Activated CD4-positive, alpha-beta T cell treated with anti-CD3 and anti-CD28 coated beads for 36 hours (primary cell): ENCODE results near the gene YIPF5. TPM values are rescaled to one million over a fixed set of nuclear protein-coding genes. Genes with fewer than 3 reads are reported as not detected.

Experiments used
- ATAC-seq: fragments of 200-7000 bp; cut with Tn5 transposase; one replicate; pipeline ENCODE4 v1.10.0; 2021; ENCODE audit warnings: mild to moderate bottlenecking, moderate library complexity
- CTCF ChIA-PET: fragments of 350-600 bp; sonication (Branson Sonifier 250); formaldehyde crosslinking; loops from one replicate; lab custom pipeline; 2021; ENCODE audit warnings: antibody characterized with exemption; lab: Charles Lee
- POLR2A ChIA-PET: fragments of 350-600 bp; sonication (Branson Sonifier 250); formaldehyde crosslinking; loops from one replicate; lab custom pipeline; 2021; ENCODE audit warnings: antibody characterized with exemption, inconsistent platforms; lab: Charles Lee
- DNase-seq: peaks from one replicate; pipeline ENCODE4 v3.0.0-alpha.2; 2020
- H3K27ac Mint-ChIP-seq: one replicate; pipeline ENCODE4 v1.8.0; 2021; ENCODE audit warnings: mixed read lengths
- H3K27me3 Mint-ChIP-seq: one replicate; pipeline ENCODE4 v1.8.0; 2021; ENCODE audit warnings: mixed read lengths
- H3K36me3 Mint-ChIP-seq: one replicate; pipeline ENCODE4 v1.8.0; 2021; ENCODE audit warnings: low read depth, mixed read lengths
- H3K4me1 Mint-ChIP-seq: one replicate; pipeline ENCODE4 v1.8.0; 2021; ENCODE audit warnings: mixed read lengths
- H3K4me3 Mint-ChIP-seq: one replicate; pipeline ENCODE4 v1.8.0; 2021; ENCODE audit warnings: mild to moderate bottlenecking, moderate library complexity, mixed read lengths
- H3K9me3 Mint-ChIP-seq: one replicate; pipeline ENCODE4 v1.8.0; 2021; ENCODE audit warnings: low read depth, mixed read lengths
- intact Hi-C, 2 experiments: fragments of 100-400 bp; cut with DNase I in 1 of 2; cut with micrococcal nuclease in 1 of 2; formaldehyde crosslinking; loops; one replicate each; pipeline versions ENCODE4 v1.14.2 to v1.15.1; 2022 to 2024; cut with DNase I, micrococcal nuclease
- total RNA-seq, 2 experiments: library from RNA; stranded (reverse); gene quantifications; one replicate each; pipeline ENCODE4 v1.2.3, GENCODE V29; 2021

Gene YIPF5
- total RNA-seq, 2 experiments from 2014 or later, result 39.1 to 44.2 TPM

DNA sequence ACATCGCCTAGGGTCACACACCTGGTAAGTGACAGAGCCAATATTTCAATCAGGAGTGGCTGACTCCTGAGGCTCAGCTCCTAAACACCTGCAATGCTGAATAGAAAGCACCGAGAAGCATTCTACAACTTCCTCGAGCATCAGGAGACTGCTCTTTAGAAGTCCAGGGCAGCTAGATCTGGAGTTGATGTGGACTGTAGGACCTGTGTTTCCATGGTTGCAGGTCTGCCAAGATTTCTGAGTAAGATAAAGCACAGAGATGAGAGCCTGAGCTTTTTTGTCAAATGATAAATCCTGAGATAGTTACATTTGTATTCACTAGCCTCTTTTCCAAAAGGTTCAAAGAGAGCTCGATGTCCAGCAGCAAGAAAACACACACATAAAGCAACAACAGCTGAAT lies 43.8 kb downstream of the YIPF5 start:
- POLR2A ChIA-PET, result no interaction called here
- no peaks in the 10 kb centered on the region for H3K36me3 Mint-ChIP-seq
- H3K4me1 Mint-ChIP-seq, result no peaks in the 10 kb centered on the region
- DNase-seq (no peak), ATAC-seq (no peak)
- no peak overlapping the region for H3K4me3 Mint-ChIP-seq
- no peaks in the 10 kb centered on the region for H3K9me3 Mint-ChIP-seq
- H3K27me3 Mint-ChIP-seq, result peaks cover 3% of the 10 kb centered on the region
- CTCF ChIA-PET, result no interaction called here
- H3K27ac Mint-ChIP-seq, result no peak overlapping the region
- intact Hi-C loops, result no loop called here

DNA sequence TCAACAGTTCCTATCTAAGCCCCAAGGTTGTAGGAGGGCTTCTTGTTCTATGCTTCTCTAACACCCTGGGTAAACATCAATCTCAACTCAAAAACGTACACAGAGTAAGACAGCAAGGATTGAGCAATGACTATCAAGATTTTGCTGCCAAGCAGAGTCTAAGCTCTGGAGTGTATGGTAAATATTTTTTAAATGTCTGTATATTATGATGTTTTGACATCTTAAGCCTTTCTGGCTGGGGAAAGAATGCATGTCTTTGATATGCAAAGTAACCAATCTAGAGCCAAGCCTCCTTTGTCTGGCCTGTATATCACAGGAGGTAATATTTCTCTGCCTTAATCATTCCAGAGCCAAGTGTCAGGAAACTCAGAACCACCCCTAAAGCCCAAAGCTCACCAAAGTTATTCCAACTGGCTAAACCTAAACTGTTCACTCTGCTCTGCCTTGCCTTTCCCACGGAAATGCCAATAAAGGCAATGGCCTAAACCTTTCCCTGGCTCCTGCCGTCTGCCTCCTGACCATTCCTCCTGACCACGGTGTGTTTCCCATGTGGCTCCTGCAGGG lies 45.2 kb downstream of the YIPF5 start:
- no peaks in the 10 kb centered on the region for H3K36me3 Mint-ChIP-seq
- ATAC-seq (no peak), DNase-seq (no peak)
- no peak overlapping the region for H3K27ac Mint-ChIP-seq
- ChIA-PET CTCF (no interaction called here), POLR2A (no interaction called here)
- H3K9me3 Mint-ChIP-seq, result peaks cover under 1% of the 10 kb centered on the region
- H3K4me3 Mint-ChIP-seq, result no peak overlapping the region
- intact Hi-C loops, result no loop called here
- peaks cover 3% of the 10 kb centered on the region for H3K27me3 Mint-ChIP-seq
- H3K4me1 Mint-ChIP-seq, result no peaks in the 10 kb centered on the region

- POLR2A ChIA-PET, result no interaction called here
- Mint-ChIP-seq H3K27me3 (peaks cover 3% of the 10 kb centered on the region), H3K36me3 (no peaks in the 10 kb centered on the region), H3K4me3 (no peak overlapping the region), H3K27ac (no peak overlapping the region), H3K4me1 (no peaks in the 10 kb centered on the region), H3K9me3 (peaks cover 4% of the 10 kb centered on the region)
- DNase-seq (no peak), ATAC-seq (no peak)
- CTCF ChIA-PET, result no interaction called here
- intact Hi-C loops, result no loop called here
Observed at GRCh38 chr5:144122641-144123040, 47.8 kb downstream of the YIPF5 start.

- ATAC-seq (no peak), DNase-seq (no peak)
- ChIA-PET POLR2A (no interaction called here), CTCF (no interaction called here)
- no peaks in the 10 kb centered on the region for H3K36me3 Mint-ChIP-seq
- H3K27me3 Mint-ChIP-seq, result peaks cover 3% of the 10 kb centered on the region
- H3K4me1 Mint-ChIP-seq, result no peaks in the 10 kb centered on the region
- peaks cover 4% of the 10 kb centered on the region for H3K9me3 Mint-ChIP-seq
- intact Hi-C loops, result no loop called here
- H3K27ac Mint-ChIP-seq, result no peak overlapping the region
- no peak overlapping the region for H3K4me3 Mint-ChIP-seq
Observed at GRCh38 chr5:144122081-144122480, 48.4 kb downstream of the YIPF5 start.

DNA sequence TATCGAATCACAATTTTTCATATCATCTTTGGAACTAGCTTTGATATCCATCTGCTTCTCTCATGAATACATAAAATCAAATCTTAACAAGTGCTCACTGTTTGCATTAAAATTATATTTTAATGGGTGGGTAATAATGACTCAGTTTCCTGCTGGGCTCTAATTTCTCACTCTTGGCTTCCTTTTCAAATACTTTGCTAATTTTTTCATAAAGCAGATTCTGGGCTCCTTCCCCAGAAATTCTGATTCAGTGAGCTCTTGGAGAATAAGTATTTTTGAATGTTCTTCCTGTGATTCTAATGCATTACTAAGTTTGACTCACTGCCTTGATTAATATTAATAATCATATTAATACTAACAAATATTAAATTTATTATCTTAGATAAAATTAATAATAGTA lies 48.9 kb downstream of the YIPF5 start:
- intact Hi-C loops, result no loop called here
- Mint-ChIP-seq H3K4me1 (no peaks in the 10 kb centered on the region), H3K4me3 (no peak overlapping the region), H3K9me3 (peaks cover 4% of the 10 kb centered on the region), H3K27ac (no peak overlapping the region), H3K36me3 (no peaks in the 10 kb centered on the region), H3K27me3 (peaks cover 3% of the 10 kb centered on the region)
- POLR2A ChIA-PET, result no interaction called here
- ATAC-seq (no peak), DNase-seq (no peak)
- CTCF ChIA-PET, result interaction anchor here (1.1 kb wide), 1 partner anchor 15 kb away, joined by 3 read pairs; no protein-coding TSS in a partner anchor

DNA sequence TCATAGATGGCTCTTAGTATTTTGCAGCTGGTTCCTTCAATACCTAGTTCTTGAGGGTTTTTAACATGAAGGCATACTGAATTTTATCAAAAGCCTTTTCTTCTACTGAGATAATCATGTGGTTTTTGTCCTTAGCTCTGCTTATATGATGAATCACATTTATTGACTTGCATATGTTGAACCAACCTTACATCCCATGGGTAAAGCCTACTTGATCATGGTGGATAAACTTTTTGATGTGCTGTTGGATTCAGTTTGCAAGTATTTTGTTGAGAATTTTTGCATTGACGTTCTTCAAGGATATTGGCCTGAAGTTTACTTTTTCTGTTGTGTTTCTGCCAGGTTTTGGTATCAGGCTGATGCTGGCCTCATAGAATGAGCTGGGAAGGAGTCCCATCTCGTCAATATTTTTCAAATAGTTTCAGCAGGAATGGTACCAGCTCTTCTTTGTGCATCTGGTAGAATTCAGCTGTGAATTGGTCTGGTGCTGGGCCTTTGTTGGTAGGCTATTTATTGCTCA lies 49.7 kb downstream of the YIPF5 start:
- H3K27me3 Mint-ChIP-seq, result peaks cover 3% of the 10 kb centered on the region
- no peak for ATAC-seq
- POLR2A ChIA-PET, result no interaction called here
- DNase-seq, result no peak
- CTCF ChIA-PET, result interaction anchor here (1.1 kb wide), 1 partner anchor 16 kb away, joined by 3 read pairs; no protein-coding TSS in a partner anchor
- H3K4me3 Mint-ChIP-seq, result no peak overlapping the region
- H3K4me1 Mint-ChIP-seq, result no peaks in the 10 kb centered on the region
- H3K36me3 Mint-ChIP-seq, result no peaks in the 10 kb centered on the region
- no peak overlapping the region for H3K27ac Mint-ChIP-seq
- intact Hi-C loops, result no loop called here
- H3K9me3 Mint-ChIP-seq, result peaks cover 4% of the 10 kb centered on the region

GRCh38 chr5:144117412-144117811 lies 53.0 kb downstream of the YIPF5 start:
- ATAC-seq (no peak), DNase-seq (no peak)
- intact Hi-C loops, result no loop called here
- no peaks in the 10 kb centered on the region for H3K36me3 Mint-ChIP-seq
- peaks cover 4% of the 10 kb centered on the region for H3K9me3 Mint-ChIP-seq
- ChIA-PET POLR2A (no interaction called here), CTCF (interaction anchor here (1.0 kb wide), 1 partner anchor 24 kb away, joined by 4 read pairs; no protein-coding TSS in a partner anchor)
- H3K4me3 Mint-ChIP-seq, result no peak overlapping the region
- no peak overlapping the region for H3K27ac Mint-ChIP-seq
- no peaks in the 10 kb centered on the region for H3K4me1 Mint-ChIP-seq
- no peaks in the 10 kb centered on the region for H3K27me3 Mint-ChIP-seq

DNA sequence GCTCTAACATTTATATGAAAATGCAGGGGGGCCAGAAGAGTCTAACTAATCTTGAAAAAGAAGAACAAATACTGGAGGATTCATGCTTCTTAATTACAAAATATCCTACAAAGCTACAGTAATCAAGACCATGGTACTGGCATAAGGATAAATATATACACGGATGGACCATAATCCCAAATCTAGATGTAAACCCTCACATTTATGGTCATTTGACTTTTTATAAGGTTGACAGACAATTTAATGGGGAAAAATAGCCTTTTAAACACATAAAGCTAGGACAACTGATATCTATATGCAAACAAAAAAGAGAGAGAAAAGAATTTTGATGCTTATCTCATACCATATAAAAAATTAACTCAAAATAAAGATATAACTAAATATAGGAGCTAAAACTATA lies 55.9 kb downstream of the YIPF5 start:
- POLR2A ChIA-PET, result no interaction called here
- no peak overlapping the region for H3K4me3 Mint-ChIP-seq
- no peak for ATAC-seq
- H3K27ac Mint-ChIP-seq, result no peak overlapping the region
- CTCF ChIA-PET, result no interaction called here
- no peaks in the 10 kb centered on the region for H3K9me3 Mint-ChIP-seq
- no peak for DNase-seq
- intact Hi-C loops, result no loop called here
- peaks cover 4% of the 10 kb centered on the region for H3K27me3 Mint-ChIP-seq
- no peaks in the 10 kb centered on the region for H3K36me3 Mint-ChIP-seq
- H3K4me1 Mint-ChIP-seq, result no peaks in the 10 kb centered on the region

Other genes starting within 250 kb of the YIPF5 start
- gene KCTD16, start 214 bp upstream of the YIPF5 start, total RNA-seq, result under 1 TPM; 0.14 to 0.25 TPM